ENCODE data around the gene C16orf87.
"Not testable (repeated sequence)": the region's sequence is repeated elsewhere in the genome, so short reads cannot be mapped to it uniquely, and the experiment has no call there.

C16orf87 gene

GRCh38 chr16:46801428-46802049 lies 29.4 kb downstream of the C16orf87 start:
- in situ Hi-C loops (cut with MboI; ENCODE audit: low sequenced_read_pairs): no loop called here

- in situ Hi-C loops (cut with MboI; ENCODE audit: low sequenced_read_pairs): no loop called here
Measured at GRCh38 chr16:46800494-46800893, 30.5 kb downstream of the C16orf87 start.

GRCh38 chr16:46797501-46797900 lies 33.5 kb downstream of the C16orf87 start:
- in situ Hi-C loops (cut with MboI; ENCODE audit: low sequenced_read_pairs): no loop called here

DNA sequence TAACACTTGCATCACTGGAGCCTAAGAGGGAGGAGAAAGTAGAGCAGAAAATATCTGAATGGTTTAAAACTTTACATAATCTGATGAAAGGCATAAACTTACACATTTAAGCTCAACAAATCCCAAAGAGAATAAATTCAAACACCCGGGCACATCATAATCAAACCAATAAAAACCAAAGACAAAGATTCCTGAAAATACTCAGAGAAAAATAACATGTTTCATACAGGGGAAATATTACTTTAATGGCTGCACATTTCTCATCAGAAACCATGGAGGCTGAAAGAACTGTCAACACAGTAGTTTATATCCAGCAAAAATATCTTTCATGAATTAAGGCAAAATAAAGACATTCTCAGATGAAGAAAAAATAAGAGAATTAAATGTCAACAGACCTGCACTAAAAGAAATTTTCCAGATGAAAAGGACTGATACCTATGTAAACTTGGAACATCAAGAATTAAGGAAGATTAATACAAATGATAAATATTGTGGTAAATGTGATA lies 34.2 kb downstream of the C16orf87 start:
- in situ Hi-C loops (cut with MboI; ENCODE audit: low sequenced_read_pairs): no loop called here

- in situ Hi-C loops (cut with MboI; ENCODE audit: low sequenced_read_pairs): no loop called here
Measured at GRCh38 chr16:46793841-46794240, 37.1 kb downstream of the C16orf87 start.

DNA sequence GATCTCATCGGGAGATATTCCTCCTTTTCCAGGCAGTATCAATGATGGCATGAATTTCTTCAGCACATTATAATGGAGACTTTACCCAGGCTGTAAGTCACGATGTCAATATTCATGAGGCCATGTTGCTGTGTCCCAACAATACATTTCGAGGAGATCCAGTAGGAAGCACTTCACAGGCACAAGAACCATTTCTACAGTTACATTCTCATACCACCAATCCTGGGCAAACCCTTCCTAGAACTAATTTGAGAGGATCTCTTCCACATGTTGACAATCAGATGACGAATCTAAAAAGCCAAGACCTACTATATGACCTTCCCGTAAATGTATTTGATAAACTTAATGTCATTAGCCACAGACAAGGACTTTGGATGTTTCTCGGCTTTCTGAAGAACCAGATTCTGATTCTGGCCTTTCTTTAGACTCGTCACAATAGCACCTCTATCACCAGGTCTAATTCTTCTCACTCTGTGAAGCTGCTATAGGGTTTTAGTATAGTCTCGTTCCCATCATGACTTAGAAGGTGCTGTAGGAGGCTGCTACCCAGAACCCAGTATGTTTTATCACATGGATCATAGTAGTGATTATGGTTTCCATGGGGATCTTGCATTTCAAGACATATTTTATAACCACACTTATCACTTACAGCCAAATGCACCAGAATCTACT lies 40.2 kb downstream of the C16orf87 start:
- in situ Hi-C loops (cut with MboI; ENCODE audit: low sequenced_read_pairs): no loop called here

DNA sequence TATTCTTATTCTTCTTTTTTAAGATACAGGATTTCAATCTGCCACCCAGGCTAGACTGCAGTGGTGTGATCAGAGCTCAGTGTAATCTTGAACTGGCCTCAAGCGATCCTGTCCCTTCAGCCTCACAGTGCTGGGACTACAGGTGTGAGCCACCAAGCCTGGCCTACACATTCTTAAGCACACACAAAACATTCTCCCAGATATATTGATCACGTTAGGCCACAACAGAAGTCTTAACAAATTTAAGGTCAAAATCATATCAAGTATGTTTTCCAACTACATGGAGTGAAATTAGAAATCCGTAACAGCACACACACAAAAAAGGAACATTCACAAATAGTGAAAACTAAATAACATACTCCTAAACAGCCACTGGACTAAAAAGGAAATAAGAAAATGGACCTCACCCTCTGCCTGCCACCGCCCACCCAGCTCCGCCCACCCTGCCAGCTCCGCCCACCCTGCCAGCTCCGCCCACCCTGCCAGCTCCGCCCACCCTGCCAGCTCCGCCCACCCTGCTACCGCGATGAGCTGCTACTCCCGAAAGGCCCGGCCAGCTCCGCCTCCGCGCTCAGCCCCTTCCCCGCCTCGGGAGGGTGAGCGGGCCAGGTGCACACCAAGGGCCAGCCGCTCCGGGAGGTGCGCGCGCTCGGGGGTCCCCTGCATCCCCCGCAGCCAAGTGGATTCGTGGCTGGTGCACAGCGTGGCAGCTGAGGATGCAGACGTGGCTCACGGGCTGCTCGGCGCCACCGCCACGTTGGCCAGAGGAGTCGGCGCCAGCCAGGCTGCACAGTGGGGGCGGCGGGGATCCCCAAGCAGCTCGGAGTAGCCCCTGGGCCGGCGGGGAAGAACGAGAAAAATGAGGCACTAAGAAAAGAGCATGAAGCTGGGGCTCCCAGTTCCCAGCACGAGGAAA lies 41.2 kb downstream of the C16orf87 start:
- in situ Hi-C loops (cut with MboI; ENCODE audit: low sequenced_read_pairs): no loop called here

GRCh38 chr16:46788891-46789474 lies 42.0 kb downstream of the C16orf87 start:
- in situ Hi-C loops (cut with MboI; ENCODE audit: low sequenced_read_pairs): no loop called here

DNA sequence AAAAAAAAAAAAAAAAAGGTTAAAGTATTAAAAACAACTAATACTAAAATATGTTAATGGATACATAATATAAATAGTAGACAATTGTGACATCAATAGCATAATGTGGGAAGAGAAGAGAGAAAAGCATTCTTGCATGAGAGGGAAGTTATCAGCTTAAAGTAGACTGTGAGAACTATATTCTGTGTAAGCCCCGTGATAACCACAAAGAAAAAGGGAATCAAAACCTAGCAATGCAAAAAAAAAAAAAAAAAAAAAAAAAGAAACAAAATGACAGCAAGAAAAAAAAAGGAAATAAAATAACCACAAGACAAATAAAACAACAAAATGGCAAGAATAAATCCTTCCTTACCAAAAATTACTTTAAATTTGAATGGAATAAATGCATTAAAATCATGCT lies 43.1 kb downstream of the C16orf87 start:
- in situ Hi-C loops (cut with MboI; ENCODE audit: low sequenced_read_pairs): no loop called here

GRCh38 chr16:46785076-46785845 lies 45.7 kb downstream of the C16orf87 start:
- in situ Hi-C loops (cut with MboI; ENCODE audit: low sequenced_read_pairs): no loop called here

- in situ Hi-C loops (cut with MboI; ENCODE audit: low sequenced_read_pairs): not testable (repeated sequence)
Measured at GRCh38 chr16:46784569-46784968, 46.4 kb downstream of the C16orf87 start.

GRCh38 chr16:46783800-46784199 lies 47.2 kb downstream of the C16orf87 start:
- in situ Hi-C loops (cut with MboI; ENCODE audit: low sequenced_read_pairs): no loop called here

- in situ Hi-C loops (cut with MboI; ENCODE audit: low sequenced_read_pairs): no loop called here
Measured at GRCh38 chr16:46782320-46782719, 48.7 kb downstream of the C16orf87 start.

- in situ Hi-C loops (cut with MboI; ENCODE audit: low sequenced_read_pairs): no loop called here
Measured at GRCh38 chr16:46777804-46778203, 53.2 kb downstream of the C16orf87 start.

- in situ Hi-C loops (cut with MboI; ENCODE audit: low sequenced_read_pairs): no loop called here
Measured at GRCh38 chr16:46775214-46775613, 55.8 kb downstream of the C16orf87 start.

DNA sequence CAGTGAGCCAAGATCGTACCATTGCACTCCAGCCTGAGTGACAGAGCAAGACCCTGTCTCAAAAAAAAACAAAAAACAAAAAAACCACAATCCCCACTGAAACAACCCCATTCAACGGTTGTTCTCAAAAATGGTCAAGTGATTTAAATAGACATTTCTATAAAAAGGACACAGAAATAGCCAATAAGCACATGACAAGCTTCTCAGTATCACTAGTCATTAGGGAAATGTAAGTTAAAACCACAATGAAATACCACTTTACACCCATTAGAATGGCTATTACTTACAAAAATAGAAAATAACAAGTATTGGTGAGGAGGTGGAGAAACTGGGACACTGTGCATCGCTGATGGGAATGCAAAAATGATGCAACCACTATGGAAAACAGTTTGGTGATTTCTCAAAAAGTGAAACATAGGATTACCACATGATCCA lies 56.2 kb downstream of the C16orf87 start:
- in situ Hi-C loops (cut with MboI; ENCODE audit: low sequenced_read_pairs): no loop called here

GRCh38 chr16:46772463-46772862 lies 58.5 kb downstream of the C16orf87 start:
- in situ Hi-C loops (cut with MboI; ENCODE audit: low sequenced_read_pairs): no loop called here

DNA sequence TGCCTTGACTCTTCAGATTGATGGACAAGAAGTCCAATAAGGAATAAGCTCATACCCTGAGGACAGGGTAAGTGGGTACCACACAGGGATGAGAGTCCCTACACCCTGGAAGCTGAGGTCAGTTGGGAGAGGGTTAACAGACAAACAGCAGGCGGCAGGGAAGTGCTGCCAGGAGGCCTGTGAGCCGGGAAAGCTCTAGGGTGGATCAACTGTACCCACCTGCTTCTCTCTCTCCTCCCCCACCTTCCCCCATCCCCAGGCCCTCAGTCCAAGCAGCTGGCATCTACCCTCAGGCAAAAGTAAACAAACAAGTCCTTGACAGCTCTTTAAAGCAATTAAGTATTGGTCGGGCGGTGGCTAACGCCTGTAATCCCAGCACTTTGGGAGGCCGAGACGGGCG lies 62.2 kb downstream of the C16orf87 start:
- in situ Hi-C loops (cut with MboI; ENCODE audit: low sequenced_read_pairs): no loop called here

DNA sequence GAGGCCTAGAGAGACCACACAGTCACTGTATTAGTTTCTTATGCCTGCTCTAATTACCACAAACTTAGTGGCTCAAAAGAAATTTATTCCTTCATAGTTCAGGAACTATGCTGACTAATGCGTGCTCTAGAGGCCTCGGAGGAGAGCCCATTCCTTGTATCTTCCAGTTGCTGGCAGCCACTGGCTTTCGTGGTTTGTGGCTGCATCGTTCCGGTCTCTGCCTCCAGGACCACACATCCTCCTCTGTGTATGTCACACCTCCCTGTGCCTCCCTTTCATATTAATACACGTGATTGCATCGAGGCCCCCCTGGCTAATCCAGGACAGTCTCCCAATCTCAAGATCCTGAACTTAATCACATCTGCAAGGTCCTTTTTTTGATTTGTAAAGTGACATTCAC lies 65.9 kb downstream of the C16orf87 start:
- in situ Hi-C loops (cut with MboI; ENCODE audit: low sequenced_read_pairs): no loop called here

DNA sequence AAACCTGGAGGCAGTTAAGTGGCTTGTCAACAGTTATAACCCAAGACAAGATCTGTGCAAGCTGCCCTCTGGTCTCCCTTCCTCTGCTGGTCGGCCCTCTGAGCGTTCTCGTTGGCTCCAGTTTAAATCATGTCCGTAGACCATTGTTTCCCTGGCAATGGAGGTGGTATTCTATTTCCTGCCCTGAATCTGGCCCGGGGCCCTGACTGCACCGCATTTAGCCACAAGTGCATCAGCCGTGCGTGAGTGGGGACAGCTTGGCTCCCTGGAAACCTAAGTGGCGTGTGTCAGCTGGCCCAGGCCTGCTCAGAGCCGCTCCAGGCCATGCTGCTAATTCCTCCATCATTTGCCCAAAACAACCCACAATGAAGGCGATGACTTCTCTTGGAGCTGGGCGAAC lies 67.8 kb downstream of the C16orf87 start:
- in situ Hi-C loops (cut with MboI; ENCODE audit: low sequenced_read_pairs): no loop called here

Measured in HL-60/S4 (cell line).